ENCODE measurements around the gene GOLM1.

GRCh38 chr9:86027767-86028166 lies 71.6 kb downstream of the GOLM1 start:
- no peak for TF ChIP-seq CTCF (IDR thresholded peaks at IDR 0.05)
- TF ChIP-seq POLR2A (IDR thresholded peaks at IDR 0.05): no peak
